Common myeloid progenitor, CD34-positive (primary cell): ENCODE results near the gene AIP.

Experiments
- CTCF ChIA-PET: fragments of 350-600 bp; sonication (Branson Sonifier 250); formaldehyde crosslinking; loops from one replicate; lab custom pipeline; 2021; ENCODE audit warnings: antibody characterized with exemption; lab: Charles Lee
- POLR2A ChIA-PET: fragments of 350-600 bp; sonication (Branson Sonifier 250); formaldehyde crosslinking; loops from one replicate; lab custom pipeline; 2021; ENCODE audit warnings: antibody characterized with exemption; lab: Charles Lee
- DNase-seq, 3 donors: peaks; one replicate each; pipeline versions ENCODE4 v3.0.0 to v3.0.0-alpha.2; 2013
- H3K27ac ChIP-seq, 2 experiments: 1 replicate in 1 of 2; 2 replicates in 1 of 2; pipeline ENCODE4 v1.7.0; 2013; ENCODE audit warnings: inconsistent platforms in 2 of 2, low read length in 2 of 2, mild to moderate bottlenecking in 2 of 2, low read depth in 1 of 2, moderate library complexity in 1 of 2; ENCODE audit not compliant: severe bottlenecking in 2 of 2, insufficient read depth in 1 of 2, poor library complexity in 1 of 2
- H3K27me3 ChIP-seq, 5 experiments: replicated peaks in 2 of 5; 1 replicate in 3 of 5; 2 replicates in 2 of 5; pipeline versions ENCODE4 v1.6.1 to v1.7.0; 2013; ENCODE audit warnings: low read length in 4 of 5, mild to moderate bottlenecking in 2 of 5, moderate library complexity in 2 of 5, inconsistent platforms in 1 of 5; ENCODE audit not compliant: insufficient read depth in 5 of 5, control insufficient read depth in 4 of 5
- H3K36me3 ChIP-seq, 4 experiments: 1 replicate in 2 of 4; 2 replicates in 2 of 4; pipeline versions ENCODE4 v1.6.1 to v1.7.0; 2013; ENCODE audit warnings: low read length in 3 of 4, control low read depth in 1 of 4, mild to moderate bottlenecking in 1 of 4; ENCODE audit not compliant: control insufficient read depth in 4 of 4, insufficient read depth in 4 of 4
- H3K4me1 ChIP-seq, 4 experiments: 1 replicate in 3 of 4; 2 replicates in 1 of 4; pipeline versions ENCODE4 v1.6.1 to v1.7.1; 2013; ENCODE audit warnings: low read length in 3 of 4, mild to moderate bottlenecking in 3 of 4, control low read depth in 1 of 4, inconsistent platforms in 1 of 4, moderate library complexity in 1 of 4; ENCODE audit not compliant: control insufficient read depth in 4 of 4, insufficient read depth in 4 of 4; ENCODE audit errors: control extremely low read depth in 1 of 4
- H3K4me3 ChIP-seq, 7 experiments: 1 replicate in 4 of 7; 2 replicates in 3 of 7; pipeline versions ENCODE4 v1.5.1 to v1.7.0; 2013; ENCODE audit warnings: mild to moderate bottlenecking in 7 of 7, low read length in 6 of 7, moderate library complexity in 6 of 7, inconsistent platforms in 2 of 7, low read depth in 2 of 7, control low read depth in 1 of 7; ENCODE audit not compliant: insufficient read depth in 4 of 7, control insufficient read depth in 1 of 7; ENCODE audit errors: extremely low read depth in 1 of 7
- H3K9me3 ChIP-seq, 5 experiments: 1 replicate in 4 of 5; 2 replicates in 1 of 5; pipeline versions ENCODE4 v1.6.1 to v1.7.1; 2013; ENCODE audit warnings: low read length in 4 of 5, mild to moderate bottlenecking in 2 of 5, inconsistent platforms in 1 of 5, low read depth in 1 of 5, moderate library complexity in 1 of 5; ENCODE audit not compliant: control insufficient read depth in 4 of 5, insufficient read depth in 2 of 5; ENCODE audit errors: control extremely low read depth in 1 of 5
- WGBS: methylation state at CpG from one replicate; pipeline ENCODE4 v1.1.5; 2013; ENCODE audit not compliant: insufficient coverage; 5-methylcytosine and 5-hydroxymethylcytosine counted together

AIP gene

DNA sequence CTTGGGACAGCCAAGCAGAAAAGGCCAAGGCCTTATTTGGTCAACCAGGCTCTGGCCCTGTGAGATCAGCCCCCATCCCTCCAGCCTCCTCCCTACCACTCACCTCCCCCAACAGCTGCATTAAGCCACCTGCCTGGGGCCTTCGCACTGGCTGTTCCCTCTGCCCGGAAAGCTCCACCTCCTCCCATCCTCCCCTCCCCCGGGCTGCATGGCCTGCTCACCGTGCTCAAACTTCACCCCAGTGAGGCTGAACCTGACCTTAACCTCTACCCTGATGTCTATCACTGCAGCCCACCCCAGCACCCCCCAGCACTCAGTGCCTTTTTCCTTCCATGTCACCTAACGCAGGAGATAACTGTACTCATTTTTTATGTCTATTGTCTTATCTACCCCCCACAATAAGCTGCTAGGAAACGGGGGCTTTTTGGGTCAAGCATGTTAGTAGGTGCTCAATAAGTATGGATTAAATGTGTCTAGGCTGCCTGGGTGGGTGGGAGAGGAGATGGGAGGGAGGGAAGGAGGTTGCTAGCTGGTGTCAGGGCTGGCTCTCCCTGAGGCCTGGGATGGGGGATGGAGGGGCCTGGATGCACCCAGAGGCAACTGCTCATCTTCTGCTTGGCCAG lies 46.3 kb upstream of the AIP start:
- H3K27ac ChIP-seq, result peak overlapping the region; percentile 25 to 70
- CTCF ChIA-PET, result interaction anchor here (1.3 to 2.7 kb wide), 5 partner anchors 16 to 70 kb away, joined by 3 to 19 read pairs (median 8); partner anchors contain the start of genes PPP1CA, TBC1D10C and TMEM134
- POLR2A ChIA-PET, result interaction anchor here (0.6 to 2.2 kb wide), 10 partner anchors 9 to 84 kb away, joined by 3 to 10 read pairs (median 3); partner anchors contain the start of genes PPP1CA, RPS6KB2 and TBC1D10C
- H3K9me3 ChIP-seq, result no peaks in the 10 kb centered on the region
- peaks cover 1 to 82% (median 75%) of the 10 kb centered on the region in 4 experiments for H3K4me1 ChIP-seq
- no peaks in the 10 kb centered on the region for H3K27me3 ChIP-seq
- peaks cover 2 to 70% (median 30%) of the 10 kb centered on the region in 4 experiments for H3K36me3 ChIP-seq
- WGBS, result 0% methylated on average over 4 of the region's 6 CpGs
- DNase-seq, result peak in 1 of 3 donors; percentile 45
- peak overlapping the region in 6 of 7 experiments; percentile 15 to 89 (median 78) for H3K4me3 ChIP-seq

DNA sequence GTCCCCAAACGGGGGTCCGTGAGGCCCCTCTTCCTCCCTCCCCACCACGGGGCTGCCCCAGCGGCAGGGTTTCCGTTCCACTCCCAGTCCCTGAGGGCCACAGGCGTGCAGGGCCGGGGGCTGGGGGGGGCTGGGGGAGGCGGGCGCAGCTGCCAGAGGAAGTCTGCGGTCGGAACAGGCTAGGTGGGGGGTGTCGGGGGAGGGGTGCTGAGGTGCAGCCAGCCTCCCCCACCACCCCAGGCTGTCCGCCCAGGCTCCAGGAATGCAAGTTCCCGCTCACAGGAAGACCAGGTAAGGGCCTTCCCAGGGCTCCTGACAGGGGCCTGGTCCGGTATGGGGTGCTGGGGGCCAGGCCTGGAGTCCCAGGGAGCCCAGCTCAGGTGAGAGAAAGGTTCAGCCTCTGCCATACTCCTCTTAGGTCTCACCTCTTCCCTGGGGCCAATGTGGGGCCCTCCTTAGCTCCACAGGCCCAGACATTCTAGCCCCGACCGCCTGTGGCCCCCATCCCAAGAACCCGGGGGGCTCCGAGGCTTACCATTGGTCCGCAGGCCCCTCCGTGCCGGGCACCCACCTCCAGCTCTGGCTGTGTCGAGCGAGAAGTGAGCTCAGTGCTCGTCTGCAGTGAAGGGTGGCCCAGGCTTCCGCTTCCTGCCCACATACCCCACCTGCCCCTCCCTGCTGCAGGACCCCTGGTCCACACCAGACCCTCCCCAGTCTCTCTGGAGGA lies 45.6 kb upstream of the AIP start, which contains the start of gene PTPRCAP:
Gene PTPRCAP, minus strand, starts transcription at position 601 of the 727 bp plus-strand sequence. Its CDS starts 63 bp downstream, at position 538.
- CTCF ChIA-PET, result interaction anchor here (0.8 to 2.7 kb wide), 9 partner anchors 9 to 69 kb away, joined by 3 to 19 read pairs (median 5); partner anchors contain the start of genes PPP1CA, RPS6KB2, TBC1D10C and TMEM134
- POLR2A ChIA-PET, result interaction anchor here (0.7 to 2.2 kb wide), 13 partner anchors 9 to 40 kb away, joined by 3 to 10 read pairs (median 4); partner anchors contain the start of genes PPP1CA, RPS6KB2, TBC1D10C and TMEM134
- Histone ChIP-seq H3K4me3 (peak within 1 kb of the TSS; percentile 18 to 89 (median 73)), H3K36me3 (peaks cover 2 to 67% (median 25%) of the 10 kb centered on the region in 4 experiments), H3K27ac (peak within 1 kb of the TSS; percentile 25 to 79), H3K9me3 (no peaks in the 10 kb centered on the region), H3K27me3 (no peaks in the 10 kb centered on the region), H3K4me1 (peaks cover 1 to 83% (median 76%) of the 10 kb centered on the region in 4 experiments)
- 0% methylated on average over 16 of the region's 26 CpGs for WGBS
- peak in 2 of 3 donors; percentile 58 to 68 for DNase-seq

DNA sequence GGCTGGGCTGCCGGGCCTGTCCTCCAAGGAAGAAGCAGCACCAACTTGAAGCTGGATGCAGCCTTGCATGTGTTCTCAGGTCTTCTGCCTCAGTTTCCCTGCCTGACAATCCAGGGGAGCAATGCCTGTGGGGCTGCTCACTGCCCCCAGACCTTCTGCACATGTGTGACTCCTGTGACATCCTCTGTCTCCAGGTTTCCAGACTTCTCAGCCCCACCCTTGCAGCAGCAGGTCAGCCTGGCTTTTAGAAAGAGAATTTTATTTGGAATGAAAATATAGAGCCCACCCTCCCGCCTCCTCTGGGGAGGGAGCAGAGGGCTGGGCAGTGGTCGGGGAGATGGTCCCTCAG lies 45.0 kb upstream of the AIP start:
- CTCF ChIA-PET, result interaction anchor here (0.7 to 2.7 kb wide), 9 partner anchors 9 to 65 kb away, joined by 3 to 19 read pairs (median 5); partner anchors contain the start of genes CLCF1, PPP1CA, RPS6KB2 and TBC1D10C
- Histone ChIP-seq H3K36me3 (peaks cover 2 to 62% (median 22%) of the 10 kb centered on the region in 4 experiments), H3K4me3 (peak overlapping the region; percentile 18 to 89 (median 73)), H3K27ac (peak overlapping the region; percentile 15 to 79), H3K27me3 (no peaks in the 10 kb centered on the region), H3K4me1 (peaks cover 1 to 87% (median 78%) of the 10 kb centered on the region in 4 experiments), H3K9me3 (no peaks in the 10 kb centered on the region)
- POLR2A ChIA-PET, result interaction anchor here (0.7 to 2.2 kb wide), 8 partner anchors 12 to 36 kb away, joined by 3 to 10 read pairs (median 4); partner anchors contain the start of genes PPP1CA and TMEM134
- DNase-seq, result no peak
- WGBS, result 32% methylated on average over 3 of the region's 3 CpGs

DNA sequence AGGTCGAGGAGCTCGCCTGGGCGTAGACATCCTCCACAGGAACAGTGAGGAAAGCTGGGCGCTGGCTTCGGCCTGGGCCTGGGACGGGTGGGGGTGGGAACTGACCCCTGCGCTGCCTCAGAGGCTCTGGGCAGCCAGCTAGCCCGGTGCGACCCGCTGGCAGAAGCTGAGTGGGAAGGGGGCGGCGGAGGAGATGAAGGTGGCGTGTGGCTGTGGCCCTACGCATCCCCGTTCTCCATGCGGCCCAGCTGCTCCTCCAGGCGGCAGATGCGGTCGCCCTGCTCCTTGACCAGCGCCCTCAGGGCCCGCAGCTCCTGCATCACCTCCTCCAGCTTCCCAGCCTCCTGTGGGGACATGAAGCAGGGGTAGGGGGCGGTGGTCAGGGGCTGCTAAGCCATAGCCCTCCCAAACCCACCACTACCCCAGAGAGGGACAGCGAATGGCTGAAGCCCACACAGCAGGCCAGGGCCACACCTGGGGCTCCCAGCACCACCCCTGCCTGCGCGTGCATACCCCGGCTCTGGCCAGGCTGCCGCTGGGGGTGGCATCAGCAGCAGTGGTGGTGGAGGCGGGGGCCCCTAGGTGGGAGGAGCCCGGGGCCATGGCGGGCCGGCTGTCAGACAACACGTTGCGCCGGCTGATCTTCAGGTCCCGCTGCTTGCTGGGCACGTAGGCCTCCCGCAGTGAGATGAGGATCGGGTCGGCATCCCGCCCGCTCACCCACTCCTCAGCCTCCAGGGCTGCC lies 44.5 kb upstream of the AIP start:
- peak overlapping the region in 1 of 2 experiments; percentile 79 for H3K27ac ChIP-seq
- ChIA-PET POLR2A (interaction anchor here (0.7 to 2.2 kb wide), 9 partner anchors 10 to 37 kb away, joined by 3 to 10 read pairs (median 4); partner anchors contain the start of genes PPP1CA, RPS6KB2 and TMEM134), CTCF (interaction anchor here (0.7 to 2.7 kb wide), 10 partner anchors 9 to 65 kb away, joined by 3 to 19 read pairs (median 5); partner anchors contain the start of genes CLCF1, PPP1CA, RPS6KB2 and TBC1D10C)
- peak overlapping the region in 4 of 7 experiments; percentile 31 to 89 (median 78) for H3K4me3 ChIP-seq
- H3K4me1 ChIP-seq, result peaks cover 1 to 90% (median 77%) of the 10 kb centered on the region in 4 experiments
- 89% methylated on average over 35 of the region's 41 CpGs for WGBS
- no peaks in the 10 kb centered on the region for H3K27me3 ChIP-seq
- peaks cover 2 to 57% (median 17%) of the 10 kb centered on the region in 4 experiments for H3K36me3 ChIP-seq
- no peaks in the 10 kb centered on the region for H3K9me3 ChIP-seq
- DNase-seq, result no peak

DNA sequence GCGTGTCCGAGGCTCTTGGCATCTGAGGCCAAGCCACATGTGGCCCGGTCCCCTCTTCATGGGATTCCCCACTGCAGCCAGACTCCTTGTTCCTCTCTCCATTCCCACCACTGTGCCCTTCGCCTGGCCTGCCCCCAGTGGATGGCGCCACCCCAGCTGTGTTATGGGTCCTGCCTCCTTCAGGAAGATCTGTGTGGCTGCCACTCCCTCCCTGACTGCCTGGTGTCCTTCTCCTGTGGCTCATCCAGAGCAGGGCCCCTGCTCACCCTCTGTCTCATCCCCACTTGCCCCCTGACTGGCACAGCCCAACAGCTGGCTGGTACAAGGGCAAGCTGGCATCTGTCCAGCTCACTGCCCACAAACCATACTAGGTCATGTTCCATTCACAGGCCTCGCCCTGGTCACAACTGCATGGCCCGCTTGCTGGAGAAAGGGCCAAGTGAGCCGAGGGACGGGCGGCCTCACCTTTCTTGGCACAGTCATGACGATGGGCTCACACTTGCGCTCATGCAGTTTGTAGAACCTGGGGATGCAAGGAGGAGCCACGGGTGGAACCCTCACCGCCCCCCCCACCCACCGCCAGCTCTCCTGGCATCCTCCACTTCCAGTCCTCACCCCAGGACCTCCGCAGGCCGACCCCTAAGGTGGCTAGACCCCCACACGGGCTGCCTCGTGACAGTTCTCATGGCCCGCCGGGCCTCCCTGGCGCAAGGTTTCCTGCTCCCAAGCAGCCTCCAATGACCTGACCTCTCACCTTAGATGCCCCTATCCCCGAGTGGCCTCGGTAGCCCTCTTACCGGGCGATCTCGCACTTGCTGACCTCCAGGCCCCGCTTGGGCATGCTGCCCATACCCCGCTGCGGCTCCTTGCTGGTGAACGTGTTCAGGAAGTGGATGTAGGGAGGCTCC lies 43.3 kb upstream of the AIP start:
- 63% methylated on average over 27 of the region's 31 CpGs for WGBS
- H3K4me3 ChIP-seq, result peak overlapping the region in 1 of 7 experiments; percentile 20
- no peaks in the 10 kb centered on the region for H3K9me3 ChIP-seq
- ChIA-PET CTCF (interaction anchor here (0.7 to 2.1 kb wide), 6 partner anchors 11 to 43 kb away, joined by 3 to 11 read pairs (median 4); partner anchors contain the start of genes AIP and PPP1CA), POLR2A (interaction anchor here (1.1 to 1.4 kb wide), 3 partner anchors 12 to 38 kb away, joined by 4 to 6 read pairs (median 4); partner anchors contain the start of genes PPP1CA and RPS6KB2)
- no peaks in the 10 kb centered on the region for H3K27me3 ChIP-seq
- peak in 1 of 3 donors; percentile 42 for DNase-seq
- peaks cover 1 to 85% (median 77%) of the 10 kb centered on the region in 4 experiments for H3K4me1 ChIP-seq
- no peak overlapping the region for H3K27ac ChIP-seq
- H3K36me3 ChIP-seq, result peaks cover 2 to 45% (median 10%) of the 10 kb centered on the region in 4 experiments
